Left ventricle myocardium inferior (tissue), 1 donor: ENCODE measurements around the gene CDH4. TPM values are rescaled to one million over a fixed set of nuclear protein-coding genes. Genes with fewer than 3 reads are reported as not detected.

ENCODE experiments used
- DNase-seq: peaks from one replicate; pipeline ENCODE4 v3.0.0-alpha.2; 2020
- H3K27ac ChIP-seq: fragments of 200-600 bp; replicated peaks from 2 replicates; pipeline ENCODE4 v1.8.0; 2021
- H3K27me3 ChIP-seq: fragments of 200-600 bp; 2 replicates; pipeline ENCODE4 v1.8.0; 2021; ENCODE audit warnings: low read depth
- H3K36me3 ChIP-seq: fragments of 200-600 bp; 2 replicates; pipeline ENCODE4 v1.8.0; 2021
- H3K4me1 ChIP-seq: fragments of 200-600 bp; 2 replicates; pipeline ENCODE4 v1.8.0; 2021
- H3K4me3 ChIP-seq: fragments of 200-600 bp; 2 replicates; pipeline ENCODE4 v1.8.0; 2021; ENCODE audit warnings: mild to moderate bottlenecking, moderate library complexity
- H3K9me3 ChIP-seq: fragments of 200-600 bp; replicated peaks from 2 replicates; pipeline ENCODE4 v1.8.0; 2021
- CTCF ChIP-seq: fragments of 200-600 bp; IDR thresholded peaks from 2 replicates; pipeline ENCODE4 v1.8.0; 2021; ENCODE audit warnings: antibody characterized with exemption, mild to moderate bottlenecking, borderline replicate concordance
- intact Hi-C: fragments of 100-400 bp; cut with micrococcal nuclease; formaldehyde crosslinking; loops from one replicate; pipeline ENCODE4 v1.11.0; 2022
- total RNA-seq: library from RNA; stranded (reverse); fragmentation: NEBNext Ultra II Directional; extraction: Animal tissue kit (Norgen Biotek cat#: 25700); gene quantifications from one replicate; pipeline ENCODE4 v1.2.1, GENCODE V29; 2021
- donor health status: DM: no; HTN: yes; CAD: no; lungs with severe emphysema.

CDH4 gene
- total RNA-seq, 1 donor from 2014 or later: 0.05 TPM

- Histone ChIP-seq H3K36me3 (no peaks in the 10 kb centered on the region), H3K4me1 (no peaks in the 10 kb centered on the region), H3K4me3 (no peak overlapping the region), H3K9me3 (no peaks in the 10 kb centered on the region), H3K27ac (no peak overlapping the region), H3K27me3 (peaks cover 55% of the 10 kb centered on the region)
- no peak for TF ChIP-seq CTCF
- intact Hi-C loops: no loop called here
- DNase-seq: no peak
These were observed 309.2 kb downstream of the CDH4 start for GRCh38 chr20:61561111-61561830.

DNA sequence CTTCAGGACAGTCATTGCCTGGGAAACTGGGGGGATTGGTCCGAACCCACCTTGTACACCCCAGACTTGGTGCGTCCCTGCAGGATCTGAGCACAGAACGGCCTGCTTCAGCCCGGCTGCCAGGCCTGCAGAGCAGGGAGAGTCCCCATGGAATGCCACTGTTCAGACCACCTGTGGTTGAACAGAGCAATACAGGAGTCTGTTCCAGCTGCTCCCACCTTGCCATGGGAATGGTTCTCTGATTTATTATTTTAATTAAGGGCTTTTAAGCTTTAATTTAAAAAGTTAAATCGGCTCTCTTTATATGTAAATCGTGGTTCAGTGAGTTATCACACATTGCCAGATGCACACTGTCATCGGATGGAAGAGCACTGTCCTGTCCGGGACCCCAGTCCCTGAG lies 310.4 kb downstream of the CDH4 start:
- H3K9me3 ChIP-seq: no peaks in the 10 kb centered on the region
- no peak overlapping the region for H3K4me3 ChIP-seq
- peaks cover 63% of the 10 kb centered on the region for H3K27me3 ChIP-seq
- intact Hi-C loops: no loop called here
- no peaks in the 10 kb centered on the region for H3K4me1 ChIP-seq
- no peak for DNase-seq
- no peak overlapping the region for H3K27ac ChIP-seq
- no peak for TF ChIP-seq CTCF
- no peaks in the 10 kb centered on the region for H3K36me3 ChIP-seq

DNA sequence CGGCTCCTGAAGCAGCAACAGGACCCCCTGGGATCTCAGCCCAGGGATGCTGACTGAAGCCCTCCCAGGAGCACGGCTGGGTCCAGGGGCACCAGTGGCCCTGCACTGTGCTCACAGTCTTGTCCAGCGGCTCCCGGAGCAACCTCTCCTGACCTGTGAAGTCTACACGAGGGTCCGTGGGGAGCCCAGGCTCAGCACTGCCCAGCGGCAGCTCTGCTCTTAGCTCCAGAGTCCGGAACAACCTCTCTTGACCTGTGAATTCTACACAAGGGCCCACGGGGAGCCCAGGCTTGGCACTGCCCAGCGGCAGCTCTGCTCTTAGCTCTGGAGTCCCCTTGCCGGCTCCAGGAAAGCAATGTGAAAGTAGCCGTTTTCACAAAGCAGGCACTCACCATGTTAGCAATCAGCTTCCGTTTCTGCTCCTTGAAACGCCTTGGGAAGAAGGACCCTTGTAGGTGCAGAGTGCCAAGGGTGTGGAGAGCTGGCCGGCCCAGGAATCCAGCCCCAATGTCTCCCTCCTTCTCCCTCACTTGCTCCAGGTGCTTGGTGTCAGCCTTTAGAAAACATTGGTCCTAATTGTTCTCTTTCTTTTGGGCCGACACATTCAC lies 310.9 kb downstream of the CDH4 start:
- no peak for TF ChIP-seq CTCF
- H3K36me3 ChIP-seq: no peaks in the 10 kb centered on the region
- no peak for DNase-seq

DNA sequence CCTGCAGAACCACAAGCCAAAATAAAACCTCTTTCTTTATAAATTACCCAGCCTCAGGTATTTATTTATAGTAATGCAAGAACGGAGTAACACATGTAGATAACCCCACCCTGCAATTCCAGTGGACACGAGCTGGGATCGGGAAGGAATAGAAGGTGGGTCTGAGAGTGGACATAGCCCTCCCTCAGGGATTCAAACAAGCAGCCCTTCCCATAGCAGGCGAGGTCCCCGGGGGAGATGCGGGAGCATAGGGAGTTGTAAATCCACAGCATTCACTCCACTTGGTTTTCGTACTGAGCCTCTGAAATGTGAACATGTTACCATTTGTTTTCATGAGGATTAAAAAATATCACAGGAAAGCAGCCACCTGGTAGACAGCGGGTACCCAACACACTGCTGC lies 312.6 kb downstream of the CDH4 start:
- DNase-seq: no peak
- Histone ChIP-seq H3K36me3 (no peaks in the 10 kb centered on the region), H3K9me3 (no peaks in the 10 kb centered on the region), H3K27me3 (peaks cover 61% of the 10 kb centered on the region), H3K27ac (no peak overlapping the region), H3K4me1 (no peaks in the 10 kb centered on the region), H3K4me3 (no peak overlapping the region)
- intact Hi-C loops: no loop called here
- no peak for TF ChIP-seq CTCF

More for the DNA sequence above, 310.9 kb downstream of the CDH4 start:
- Histone ChIP-seq H3K27me3 (peaks cover 63% of the 10 kb centered on the region), H3K4me1 (no peaks in the 10 kb centered on the region), H3K4me3 (no peak overlapping the region), H3K9me3 (no peaks in the 10 kb centered on the region), H3K27ac (no peak overlapping the region)
- intact Hi-C loops: no loop called here

GRCh38 chr20:61565791-61566190 lies 313.7 kb downstream of the CDH4 start:
- H3K4me1 ChIP-seq: no peaks in the 10 kb centered on the region
- no peaks in the 10 kb centered on the region for H3K9me3 ChIP-seq
- TF ChIP-seq CTCF: no peak
- H3K27ac ChIP-seq: no peak overlapping the region
- no peak overlapping the region for H3K4me3 ChIP-seq
- DNase-seq: no peak
- intact Hi-C loops: no loop called here
- no peaks in the 10 kb centered on the region for H3K36me3 ChIP-seq
- peaks cover 52% of the 10 kb centered on the region for H3K27me3 ChIP-seq
